ENCODE results near the gene KRT78.

The KRT78 gene

DNA sequence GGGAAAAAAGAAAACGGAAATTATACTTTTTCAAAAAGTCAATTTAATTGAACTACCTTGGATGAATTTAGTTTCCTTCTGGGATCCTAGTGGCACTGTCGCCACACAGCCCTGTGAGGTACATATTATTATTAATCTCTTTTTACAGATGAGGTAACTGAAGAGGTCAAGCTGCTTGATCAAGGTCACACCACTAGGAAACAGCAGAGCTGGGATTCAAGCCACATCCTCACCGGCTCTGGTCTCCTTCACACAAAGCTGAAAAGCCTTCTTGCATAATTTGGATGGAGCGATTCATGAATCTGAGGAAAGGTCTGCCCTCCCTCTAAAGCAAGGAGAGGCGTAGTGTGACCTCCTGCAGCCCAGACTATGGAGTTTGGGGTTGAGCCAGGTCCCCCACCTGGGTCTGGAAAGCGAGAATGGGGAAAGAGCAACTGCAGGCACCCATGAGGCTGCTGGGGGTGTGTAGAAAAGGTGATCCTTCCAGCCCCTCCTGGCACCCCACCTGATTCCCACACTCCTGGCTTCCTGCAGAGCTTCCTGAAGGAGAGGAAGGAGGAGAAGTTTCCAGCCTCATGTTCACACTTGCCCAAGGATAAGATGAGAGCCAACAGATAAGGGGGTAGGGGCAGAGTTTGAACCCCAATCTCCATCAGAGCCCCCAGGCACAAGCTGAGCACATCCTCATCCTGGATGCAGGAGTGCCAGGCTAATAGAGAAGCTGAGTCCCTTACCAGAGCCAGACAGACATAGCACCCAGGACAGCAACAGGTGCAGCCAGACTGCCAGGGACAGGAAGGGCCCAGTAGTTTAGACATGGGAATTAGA, 10.8 kb downstream of the KRT78 start:
- DNase-seq, result no peak

DNA sequence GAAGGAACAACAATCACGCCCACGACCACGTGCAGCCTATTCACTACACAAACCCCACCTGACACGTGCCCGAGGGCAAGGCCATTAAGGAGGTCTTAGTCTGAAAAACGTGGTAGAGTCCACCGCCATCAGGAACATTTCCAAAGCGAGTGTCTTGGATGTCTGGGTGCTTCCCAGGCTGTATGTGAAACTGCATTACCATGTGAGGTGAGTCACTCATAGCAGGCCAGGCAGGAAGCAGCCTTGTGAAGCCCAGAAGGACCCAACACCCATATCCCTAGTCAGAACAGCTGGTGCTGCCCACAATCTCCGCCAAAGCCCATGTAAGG, 11.4 kb downstream of the KRT78 start:
- no peak for DNase-seq

DNA sequence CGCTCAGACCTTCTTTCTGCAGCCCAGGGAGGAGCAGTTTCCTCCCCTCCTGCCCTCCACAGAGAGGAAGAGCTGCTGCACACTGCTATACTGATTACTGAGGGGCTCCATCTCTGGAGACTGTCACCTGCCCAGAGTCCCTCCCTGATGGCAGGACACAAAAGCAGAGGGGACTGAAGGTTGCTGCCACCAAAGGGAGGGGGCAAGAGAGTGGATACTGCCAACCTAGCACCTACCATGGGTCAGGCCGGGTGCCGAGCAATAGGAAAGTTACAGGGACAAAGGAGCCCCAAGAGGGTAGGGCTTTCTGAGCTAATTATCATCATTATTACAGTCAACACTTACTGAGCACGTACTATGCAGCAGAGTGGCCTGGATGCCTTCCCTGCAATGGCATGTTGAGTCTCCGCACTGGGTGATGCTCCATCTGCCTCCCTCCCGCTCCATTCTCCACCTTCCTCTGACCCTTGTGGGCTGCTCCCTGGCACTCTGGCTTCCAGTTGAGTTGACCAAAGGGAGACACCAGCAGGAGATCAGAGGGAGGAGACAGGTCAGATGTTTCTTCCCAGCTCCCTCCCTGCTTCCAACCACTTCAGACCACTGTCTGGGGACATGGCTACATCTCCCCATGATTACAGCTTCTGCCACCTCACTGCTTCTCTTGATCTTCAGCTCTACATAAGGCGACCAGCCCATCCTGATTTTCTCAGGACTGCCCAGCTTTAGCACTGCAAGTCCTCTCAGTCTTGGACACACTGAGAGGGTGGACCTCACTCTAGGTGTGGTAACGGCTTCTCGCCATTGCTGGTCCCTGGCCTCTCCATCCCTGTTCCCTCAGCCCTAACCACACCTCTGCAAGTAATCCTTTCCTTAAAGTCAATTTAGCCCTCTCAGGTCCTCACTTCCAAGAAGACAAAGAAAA, 12.0 kb downstream of the KRT78 start:
- DNase-seq, result no peak

DNA sequence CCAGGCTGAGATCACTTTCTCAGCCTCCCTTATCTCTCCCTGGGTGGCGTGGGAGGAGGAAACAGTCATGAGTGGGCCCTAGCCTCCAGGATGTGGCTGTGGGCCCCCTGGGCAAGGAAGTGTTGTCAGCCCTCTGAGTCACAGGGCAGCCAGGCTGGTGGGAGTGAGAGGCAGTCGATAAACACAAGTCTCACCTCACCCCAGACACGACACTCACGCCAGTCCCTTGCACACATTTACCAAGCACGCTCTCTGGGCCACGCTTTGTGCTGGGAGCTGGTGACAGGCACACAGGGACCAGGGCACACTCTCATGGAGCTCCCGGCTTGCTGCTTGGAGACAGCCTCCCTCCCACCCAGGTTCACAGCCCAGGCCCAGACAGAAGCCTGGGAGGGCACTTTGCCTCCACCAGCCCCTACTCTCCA, 12.7 kb downstream of the KRT78 start:
- no peak for DNase-seq

DNA sequence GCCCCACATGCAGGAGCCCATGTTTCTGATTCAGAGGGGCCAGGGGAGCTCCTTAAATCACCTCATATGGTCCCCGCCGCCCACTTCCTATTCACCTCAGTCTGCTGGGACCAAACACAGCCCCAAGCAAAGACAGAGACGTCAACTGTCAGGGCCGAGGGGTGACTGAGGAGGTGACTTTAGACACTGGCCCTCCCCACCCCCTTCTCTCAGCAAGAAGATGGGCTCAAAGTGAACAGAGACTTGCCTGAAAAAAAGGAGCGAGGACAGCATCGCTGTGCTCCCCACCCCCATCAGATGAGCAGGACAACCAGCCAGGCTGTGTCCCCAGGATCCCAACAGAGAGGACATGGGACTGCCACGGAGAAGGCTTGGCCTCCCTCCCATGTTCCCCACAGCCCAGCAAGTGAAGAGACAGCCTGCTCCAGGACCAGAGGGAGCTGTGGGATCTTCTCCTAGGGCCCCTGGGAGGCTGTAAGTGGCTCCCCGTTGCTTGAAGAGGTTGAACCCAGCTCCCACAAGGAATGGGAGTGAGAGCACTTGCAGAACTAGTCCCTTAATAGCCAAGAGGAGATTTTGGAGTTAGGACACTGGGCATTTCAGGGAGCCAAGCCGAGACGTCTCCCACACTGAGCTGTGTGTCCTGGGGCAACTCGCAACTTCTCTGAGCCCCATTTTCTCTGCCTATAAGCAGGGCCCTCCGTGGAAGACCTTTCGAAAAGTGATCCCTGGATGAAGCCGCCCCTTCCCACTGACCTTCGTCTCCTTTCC, 13.3 kb downstream of the KRT78 start:
- DNase-seq, result no peak

DNA sequence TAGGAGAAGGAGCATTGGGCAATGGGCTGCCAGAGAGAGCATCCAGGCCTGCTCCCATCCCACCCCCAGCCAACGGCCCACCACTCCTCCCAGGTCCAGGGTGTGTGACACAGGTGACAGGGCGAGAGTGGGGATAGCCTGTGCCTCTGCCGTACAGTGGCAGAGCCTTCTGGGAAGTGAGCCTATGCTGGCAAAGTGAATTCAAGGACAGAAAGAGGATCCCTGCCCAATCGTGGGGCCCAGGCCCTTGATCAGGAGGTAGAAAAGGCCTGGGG, 14.1 kb downstream of the KRT78 start:
- DNase-seq, result no peak

DNA sequence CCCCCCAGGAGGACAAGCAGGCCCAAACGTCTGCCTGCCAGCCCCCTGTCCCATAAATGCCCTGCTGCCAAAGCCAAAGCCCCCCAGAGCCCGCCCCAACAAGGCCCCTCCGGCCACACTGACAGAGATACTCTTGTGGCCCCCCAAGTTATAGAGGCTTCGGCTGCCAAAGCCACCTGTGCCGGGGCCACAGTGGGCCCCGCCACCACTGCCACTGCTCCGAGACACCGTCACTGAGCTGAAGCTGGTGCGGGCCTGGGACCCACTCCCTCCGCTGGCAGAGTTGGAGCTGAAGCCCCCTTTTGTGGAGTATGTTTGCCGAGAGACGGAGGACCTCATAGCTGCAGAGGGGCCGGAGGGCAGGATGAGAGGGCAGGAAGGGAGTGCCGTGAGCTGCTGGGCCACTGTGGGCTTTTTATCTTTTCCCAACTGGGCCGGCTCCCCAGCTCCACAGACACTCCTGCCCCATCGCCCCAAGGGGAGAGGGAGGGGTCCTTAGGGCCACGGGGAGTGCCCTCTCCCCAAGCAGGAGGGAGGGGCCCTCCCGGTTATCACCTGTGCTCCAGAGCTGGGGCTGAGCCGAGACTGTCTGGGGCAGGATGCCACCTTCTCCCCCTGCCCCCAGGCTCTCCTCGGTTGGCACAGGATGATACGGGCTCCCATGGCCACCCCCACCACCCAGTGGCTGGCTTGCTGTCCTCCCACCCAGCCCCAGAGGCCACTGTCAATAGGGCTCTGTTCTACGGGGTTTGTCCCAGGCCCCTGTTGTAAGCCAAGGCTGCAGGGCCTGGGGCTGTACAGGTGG, 14.7 kb downstream of the KRT78 start, which contains the start of gene KRT79:
Gene KRT79 (minus strand): TSS at position 390 of the 805 bp plus-strand sequence. CDS start 51 bp downstream, at position 339.
- DNase-seq, result no peak

DNA sequence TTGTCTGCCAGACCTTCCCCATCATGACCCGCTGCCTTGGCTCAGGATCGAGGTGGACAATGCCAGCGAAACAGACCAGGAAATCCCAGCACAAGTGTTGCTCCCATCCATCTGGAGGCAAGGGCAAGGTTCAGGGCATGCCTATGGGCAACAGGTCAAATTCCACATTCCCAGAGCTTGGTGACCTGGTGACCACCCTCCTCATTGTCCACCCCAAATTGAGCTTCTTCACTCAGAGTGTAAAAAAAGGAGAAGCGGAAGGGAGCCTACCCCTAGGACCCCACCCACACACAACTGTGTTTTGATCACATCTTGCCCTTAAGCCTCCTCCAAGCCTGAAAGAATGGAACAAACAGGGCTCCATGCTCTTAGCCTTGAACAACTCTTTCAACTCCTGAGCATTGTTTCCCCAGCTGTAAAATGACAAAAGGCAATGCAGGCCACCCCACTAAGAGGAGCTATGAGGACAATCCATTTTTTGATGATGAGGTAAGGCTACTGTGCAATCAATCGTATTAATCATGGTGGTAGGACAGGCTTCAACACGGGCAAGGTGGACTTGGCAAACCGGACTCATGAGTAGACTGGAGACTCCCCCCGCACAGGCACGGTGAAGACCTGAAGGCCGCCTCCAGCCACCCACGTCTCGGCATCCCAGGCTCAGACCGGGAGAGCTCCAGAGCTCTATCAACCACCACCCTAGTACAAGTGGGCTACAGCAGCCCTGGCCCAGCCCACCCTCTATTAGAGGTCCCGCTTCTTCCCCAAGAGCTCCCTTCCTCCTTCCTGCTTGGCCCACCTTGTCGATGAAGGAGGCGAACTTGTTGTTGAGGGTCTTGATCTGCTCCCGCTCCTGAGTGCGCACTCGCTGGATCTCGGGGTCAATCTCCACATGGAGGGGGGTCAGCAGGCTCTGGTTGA, 15.5 kb downstream of the KRT78 start:
- no peak for DNase-seq

DNA sequence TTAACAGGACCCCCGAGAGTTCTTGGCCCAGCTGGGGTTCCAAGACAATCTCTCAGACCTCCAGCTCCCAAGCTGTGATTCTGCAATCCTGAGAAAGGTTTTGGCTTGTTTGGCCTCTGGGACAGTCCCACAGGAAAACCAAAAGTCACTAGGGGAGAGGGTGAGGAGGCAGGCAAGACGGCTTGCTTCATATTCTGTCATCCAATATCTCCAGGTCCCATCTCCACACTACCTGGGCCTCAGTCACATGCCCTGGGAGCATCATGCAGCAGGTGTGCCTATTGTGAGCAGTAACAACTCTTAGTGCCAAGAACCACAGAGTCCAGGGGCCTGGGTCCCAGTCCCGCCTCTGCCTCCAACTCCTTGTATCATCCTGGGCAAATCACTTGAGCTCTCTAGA, 16.3 kb downstream of the KRT78 start:
- no peak for DNase-seq

DNA sequence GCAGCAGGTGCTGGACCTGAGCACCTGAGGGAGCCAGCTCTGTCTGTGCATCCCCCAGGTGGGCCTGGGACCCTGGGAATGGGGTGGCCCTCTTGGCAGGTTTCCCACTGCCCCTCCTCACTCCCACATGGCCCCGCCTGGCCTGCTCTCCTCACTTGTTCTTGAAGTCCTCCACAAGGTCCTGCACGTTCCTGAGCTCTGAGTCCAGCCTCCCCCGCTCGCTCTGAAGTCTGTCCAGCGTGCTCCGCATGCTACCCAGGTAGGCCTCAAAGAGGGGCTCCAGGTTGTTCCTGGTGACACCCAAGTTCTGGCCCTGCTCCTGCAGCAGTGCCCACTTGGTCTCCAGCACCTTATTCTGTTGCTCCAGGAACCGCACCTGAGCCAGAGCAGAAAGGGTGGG, 17.5 kb downstream of the KRT78 start:
- no peak for DNase-seq

DNA sequence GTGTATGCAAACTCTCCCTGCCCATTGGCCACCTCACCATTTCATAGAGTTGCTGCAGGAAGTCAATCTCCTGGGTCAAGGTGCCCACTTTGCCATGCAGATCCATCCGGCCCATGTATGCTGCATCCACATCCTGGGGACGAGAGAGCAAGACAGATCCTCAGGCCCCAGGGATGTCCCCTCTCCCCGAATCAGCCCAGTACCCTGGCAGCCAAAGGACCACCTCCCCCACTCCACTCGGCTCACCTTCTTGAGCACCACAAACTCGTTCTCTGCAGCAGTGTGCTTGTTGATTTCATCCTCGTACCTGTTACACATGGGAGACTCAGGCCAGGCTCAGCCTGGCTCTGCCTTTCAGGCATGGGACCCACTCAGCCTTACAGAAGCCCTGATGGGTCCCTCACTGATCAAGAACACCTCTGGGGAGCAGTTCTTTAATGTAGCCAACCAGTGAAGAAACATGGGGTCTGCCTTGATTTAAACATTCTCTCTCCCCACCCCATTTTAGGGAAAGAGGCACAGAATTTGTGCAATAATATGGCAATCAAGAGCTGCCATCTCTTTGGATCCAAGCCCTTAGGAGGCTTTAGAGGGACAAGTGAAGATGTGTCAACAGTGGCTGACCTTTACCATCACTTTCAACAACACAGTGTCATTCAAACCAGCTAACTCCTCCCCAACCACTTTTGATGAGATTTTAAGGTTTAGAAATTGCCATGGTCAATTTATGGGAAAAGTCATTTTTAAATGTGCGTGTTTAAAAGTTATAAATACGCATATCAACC, 18.6 kb downstream of the KRT78 start:
- no peak for DNase-seq

DNA sequence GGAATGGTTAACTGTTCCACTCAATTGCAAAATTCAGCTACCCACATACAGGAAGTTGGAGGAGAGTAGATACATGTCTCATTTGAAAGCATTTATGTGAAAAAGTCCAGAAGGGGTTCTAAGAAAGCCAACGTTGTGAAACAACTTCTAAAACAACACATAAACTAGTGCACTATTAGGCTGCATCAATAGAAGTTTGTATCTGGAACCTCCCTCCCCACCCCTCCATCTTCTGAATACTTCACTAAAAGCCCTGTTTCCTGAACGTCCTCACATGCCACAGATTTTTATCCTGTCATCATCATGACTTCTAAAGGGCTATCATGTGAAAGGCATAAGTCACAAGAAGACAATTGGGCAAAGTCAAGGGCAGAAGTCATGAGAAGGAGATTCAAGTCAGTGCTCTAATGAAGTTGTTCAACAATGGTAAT, 20.2 kb downstream of the KRT78 start:
- DNase-seq, result no peak

DNA sequence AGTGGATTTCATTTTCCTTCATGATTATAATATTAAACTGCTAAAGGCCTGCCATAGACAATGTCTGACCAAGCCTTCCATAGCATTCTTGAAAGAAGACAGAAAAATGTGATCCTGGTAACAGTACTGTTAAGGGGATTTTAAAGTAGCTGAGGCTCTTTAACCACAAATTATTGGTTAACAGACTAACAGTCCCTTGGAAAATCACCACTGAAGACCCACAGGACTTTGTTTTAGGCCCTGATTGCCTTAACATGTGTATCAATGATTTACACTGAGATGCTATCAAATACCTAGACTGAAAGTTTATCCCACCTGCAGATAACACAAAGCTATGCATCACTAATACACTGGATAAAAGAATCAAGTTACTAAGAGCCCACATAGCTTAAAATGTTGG, 20.6 kb downstream of the KRT78 start:
- DNase-seq, result no peak

DNA sequence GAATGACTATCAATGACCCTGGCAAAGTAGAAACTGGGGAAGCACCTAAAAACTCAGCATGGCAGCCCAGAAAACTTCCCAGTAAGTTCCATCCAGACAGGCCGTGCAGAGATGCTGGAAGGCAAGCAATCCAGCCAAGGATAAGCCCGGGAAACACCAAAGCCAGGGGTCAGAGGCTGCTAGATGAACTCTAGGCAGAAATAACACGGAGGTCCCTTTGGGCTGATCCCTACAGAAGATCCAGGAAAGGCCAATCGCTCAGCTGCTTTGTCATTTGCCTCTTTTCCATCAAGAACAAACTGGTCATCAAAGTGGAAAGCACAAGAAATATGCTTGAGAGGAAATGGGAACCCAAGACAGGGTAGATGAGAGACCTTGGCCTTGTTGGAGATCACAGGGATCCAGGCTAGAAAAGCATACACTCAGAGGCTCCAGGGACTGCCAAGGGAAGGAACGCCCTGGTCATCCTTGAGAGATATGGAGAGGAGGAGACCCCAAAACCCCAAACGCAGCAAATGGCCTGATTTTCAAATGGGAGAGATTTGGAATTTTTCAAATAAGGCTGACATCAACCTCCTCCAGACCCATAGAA, 21.2 kb downstream of the KRT78 start:
- DNase-seq, result no peak

DNA sequence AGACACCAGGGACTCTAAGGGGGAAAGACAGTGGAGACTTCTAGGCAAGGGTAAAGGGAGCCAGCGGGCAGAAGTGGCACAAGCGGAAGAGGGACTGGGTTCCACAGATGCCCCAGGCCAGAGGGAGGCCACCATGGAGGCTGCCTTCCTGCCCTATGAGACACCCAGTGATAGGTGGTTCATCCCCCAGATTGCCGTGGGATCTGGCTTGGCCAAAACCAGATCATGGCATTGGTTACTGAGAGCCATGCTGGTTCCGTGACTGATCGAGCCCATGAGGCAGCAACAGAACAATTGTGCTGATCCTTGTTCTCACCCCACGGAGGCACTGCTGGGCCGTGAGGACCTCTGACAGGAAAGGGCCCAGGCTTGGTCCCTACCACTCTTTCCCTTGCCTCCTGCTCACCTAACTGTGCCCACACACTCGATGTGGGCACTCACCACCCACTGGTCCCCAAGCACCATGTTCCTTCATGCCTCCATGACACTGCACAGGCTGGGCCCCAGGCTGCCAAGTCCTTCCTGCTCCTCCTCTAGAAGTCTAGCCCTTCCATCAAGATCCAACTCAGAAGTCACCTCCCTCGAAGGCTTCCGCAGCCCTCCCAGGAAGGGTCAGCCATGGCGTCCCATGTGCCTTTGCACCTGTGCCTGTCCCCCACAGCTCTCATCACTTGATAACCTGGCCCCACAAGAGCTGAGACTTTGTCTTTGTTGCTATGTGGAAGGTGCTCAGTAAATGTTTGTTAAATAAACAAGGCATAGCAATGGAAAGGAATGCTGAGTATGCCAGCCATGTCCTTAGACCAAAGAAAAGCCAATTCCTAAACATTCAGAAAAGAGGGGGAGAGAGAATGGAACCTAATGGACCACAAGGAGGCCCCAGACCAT, 21.9 kb downstream of the KRT78 start:
- DNase-seq, result no peak

DNA sequence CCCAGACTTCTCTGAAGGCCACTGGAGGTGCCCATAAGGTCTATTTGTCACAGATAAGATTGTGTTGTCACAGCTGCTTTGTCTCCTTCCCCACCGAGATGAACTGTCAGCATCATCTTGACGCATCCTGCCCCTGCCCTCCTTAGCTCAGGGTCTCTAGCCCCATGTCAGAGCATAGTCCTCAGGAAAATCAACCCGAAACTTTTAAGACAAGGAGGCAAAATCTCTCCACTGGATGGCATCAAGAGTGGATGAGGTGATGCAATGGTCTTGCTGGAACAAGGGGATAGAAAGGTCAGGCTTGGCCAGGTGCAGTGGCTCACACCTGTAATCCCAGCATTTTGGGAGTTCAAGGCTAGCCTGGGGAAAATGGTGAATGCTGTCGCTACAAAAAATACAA, 22.8 kb downstream of the KRT78 start:
- DNase-seq, result no peak

DNA sequence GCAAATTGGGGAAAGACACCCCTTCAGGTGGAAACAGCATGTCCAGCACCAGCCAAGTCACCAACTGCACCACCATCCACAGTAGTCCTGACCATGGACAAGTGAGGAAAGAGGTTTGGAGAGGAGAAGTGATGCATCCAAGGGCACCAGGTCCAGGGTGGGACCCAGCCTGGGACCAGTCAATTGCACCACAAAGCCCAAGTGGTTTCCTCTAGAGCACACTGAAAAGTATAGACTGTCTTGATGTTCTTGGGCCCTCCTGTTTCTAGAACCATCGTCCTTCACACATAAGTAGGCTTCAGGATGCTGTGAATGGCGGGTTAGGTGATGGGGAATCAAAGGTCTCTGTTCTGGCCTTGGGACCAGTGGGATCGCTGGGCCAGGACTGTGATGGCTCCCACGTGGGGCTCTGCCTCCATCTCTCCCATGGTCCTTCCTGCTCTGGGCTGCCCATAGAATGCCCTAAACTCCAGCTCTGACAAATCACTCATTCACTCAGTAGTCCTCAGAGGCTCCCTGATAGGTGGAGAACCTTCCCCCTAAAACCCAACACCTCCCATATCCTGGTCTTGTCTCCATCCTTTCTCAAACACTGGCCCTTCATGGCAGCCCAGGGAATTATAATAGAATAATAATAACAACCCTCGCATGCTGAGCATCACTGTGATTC, 23.9 kb downstream of the KRT78 start:
- no peak for DNase-seq

DNA sequence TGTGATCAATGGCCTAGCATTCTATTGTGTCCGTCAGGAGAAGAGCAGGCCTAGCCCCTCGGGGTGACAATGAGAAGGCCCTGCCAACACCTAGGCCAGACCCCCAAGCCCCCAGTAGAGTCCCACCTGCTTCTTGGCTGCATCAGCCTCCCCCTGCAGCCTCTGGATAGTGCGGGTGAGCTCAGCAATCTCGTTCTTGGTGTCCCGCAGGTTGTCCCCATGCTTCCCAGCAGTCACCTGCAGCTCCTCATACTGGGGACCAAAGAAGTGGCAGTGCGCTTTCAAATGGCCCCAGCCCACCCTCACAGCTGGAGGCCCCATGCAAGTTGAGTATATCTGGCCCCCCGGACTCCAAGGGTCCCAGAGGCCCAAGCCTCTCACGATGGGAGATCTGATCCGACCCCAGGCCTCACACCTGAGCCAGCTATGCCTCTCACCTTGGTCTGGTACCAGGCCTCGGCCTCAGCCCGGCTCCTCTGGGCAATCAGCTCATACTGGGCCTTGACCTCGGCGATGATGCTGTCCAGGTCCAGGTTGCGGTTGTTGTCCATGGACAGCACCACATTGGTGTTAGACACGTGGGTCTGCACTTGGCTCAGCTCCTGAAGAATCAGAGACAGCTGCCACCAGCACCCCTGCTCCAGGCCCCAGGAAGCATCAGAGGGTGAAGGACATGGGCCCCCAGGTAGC, 24.9 kb downstream of the KRT78 start:
- no peak for DNase-seq
